MV-4-11 (cell line): Measurements from ENCODE around the gene RAB3A.

ENCODE experiments used
- DNase-seq: peaks from one replicate; lab custom pipeline; 2025; lab: John Stamatoyannopoulos, UW

The RAB3A gene

DNA sequence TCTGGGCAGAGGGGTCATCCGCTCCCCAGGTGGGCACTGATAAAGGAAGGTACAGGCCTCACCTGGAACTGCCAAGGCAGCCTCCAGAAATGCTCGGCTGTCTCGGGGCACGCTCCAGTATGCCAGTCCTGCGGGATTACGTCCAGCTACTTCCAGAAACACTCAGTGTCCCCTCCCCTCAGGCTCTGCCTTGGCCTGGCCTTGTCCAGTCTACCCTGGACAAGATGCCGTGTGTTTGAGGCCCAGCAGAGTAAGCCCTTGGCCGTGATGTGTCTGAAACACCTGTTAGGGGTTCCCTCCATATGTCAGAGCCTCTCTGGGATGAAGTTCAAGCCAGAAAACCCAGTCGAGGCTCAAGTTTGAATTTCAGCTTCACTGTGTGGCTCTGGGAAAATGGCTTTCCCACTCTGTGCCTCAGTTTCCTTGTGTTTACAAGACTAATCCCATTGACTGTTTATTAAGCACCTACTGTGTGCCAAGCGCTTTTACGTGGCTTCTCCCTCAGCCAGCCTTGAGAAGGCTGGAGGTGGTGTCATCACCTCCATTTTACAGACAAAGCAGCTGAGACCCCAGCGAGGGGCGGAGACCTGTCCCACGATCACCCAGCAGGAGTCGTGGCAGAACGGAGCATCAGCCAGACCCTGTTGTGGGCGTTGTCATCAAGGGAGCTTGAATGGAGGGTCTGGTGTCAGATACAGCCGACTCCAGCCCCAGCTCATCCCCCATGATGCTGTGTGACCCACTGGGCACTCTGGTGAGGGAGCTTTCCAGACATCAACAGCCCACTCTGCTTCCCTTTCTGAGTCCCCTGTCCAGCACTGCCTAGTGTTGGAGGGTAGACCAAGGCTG lies 52.8 kb downstream of the RAB3A start:
- DNase-seq = no peak

DNA sequence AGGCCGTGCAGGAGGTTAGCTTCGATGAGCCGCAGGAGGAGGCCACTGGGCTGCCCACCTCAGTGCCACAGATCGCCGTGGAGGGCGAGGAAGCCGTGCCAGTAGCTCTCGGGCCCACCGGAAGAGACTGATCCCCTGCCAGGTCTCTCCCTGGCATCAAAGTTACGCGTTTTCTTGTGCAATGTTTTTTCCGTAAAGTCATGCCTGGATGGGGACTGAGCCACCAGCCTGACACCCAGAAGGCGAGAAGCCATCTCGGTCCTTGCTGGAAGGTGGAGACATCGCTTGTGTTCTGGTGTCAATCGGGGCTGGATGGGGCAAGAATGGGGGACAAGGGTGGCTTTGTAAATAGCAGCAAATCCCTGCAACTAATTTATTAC lies 54.3 kb downstream of the RAB3A start:
- DNase-seq = no peak

DNA sequence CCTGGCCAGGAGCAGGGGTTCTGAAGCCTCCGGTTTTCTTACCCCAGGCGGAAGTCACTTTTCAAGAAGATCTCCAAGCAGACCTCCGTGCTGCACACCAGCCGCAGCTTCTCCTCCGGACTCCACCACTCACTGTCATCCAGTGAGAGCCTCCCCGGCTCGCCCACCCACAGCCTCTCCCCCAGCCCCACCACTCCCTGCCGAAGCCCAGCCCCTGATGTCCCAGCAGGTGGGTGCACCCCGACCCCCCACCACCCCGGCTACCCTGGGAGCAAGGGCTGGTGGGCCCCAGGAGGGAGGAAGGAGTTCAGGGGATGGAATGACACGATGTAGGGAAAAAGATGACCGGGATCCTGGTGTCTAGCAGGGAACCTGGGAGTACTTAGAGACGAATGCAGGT lies 56.4 kb downstream of the RAB3A start:
- no peak for DNase-seq
